PC-9 (cell line): ENCODE measurements around the gene LUZP1. TPM values are rescaled to one million over a fixed set of nuclear protein-coding genes. Genes with fewer than 3 reads are reported as not detected.
A peak's percentile ranks its signal among the peaks of the same experiment; 100 is the strongest.

ENCODE experiments used
- BruUV-seq: library from RNA; stranded (reverse); fragments of 400-500 nt; replicated peaks from 2 replicates; lab custom pipeline; 2021; lab: Mats Ljungman, UMichigan
- CTCF ChIA-PET: fragments of 300-600 bp; sonication (Branson Sonifier 250); formaldehyde crosslinking; loops from one replicate; lab custom pipeline; 2022; ENCODE audit warnings: antibody characterized with exemption; lab: Charles Lee
- POLR2A ChIA-PET: fragments of 300-600 bp; sonication (Branson Sonifier 250); formaldehyde crosslinking; loops from one replicate; lab custom pipeline; 2022; ENCODE audit warnings: antibody characterized with exemption; ENCODE audit not compliant: unreplicated experiment; lab: Charles Lee
- DNase-seq, 2 experiments: peaks; one replicate each; pipeline versions ENCODE4 v3.0.0 to v3.0.0-alpha.2; 2015 to 2022; ENCODE audit warnings: mixed read lengths in 1 of 2
- H2AFZ ChIP-seq: fragments of 200-600 bp; sonication (generic); 2 replicates; pipeline ENCODE4 v1.8.1; 2017; ENCODE audit warnings: antibody characterized with exemption
- H3F3A ChIP-seq: fragments of 200-600 bp; sonication (generic); 2 replicates; pipeline ENCODE4 v1.8.1; 2017; ENCODE audit warnings: antibody characterized with exemption, mild to moderate bottlenecking, low read depth; ENCODE audit not compliant: insufficient read depth
- H3K27ac ChIP-seq: fragments of 200-600 bp; sonication (generic); 2 replicates; pipeline ENCODE4 v1.6.1; 2016; ENCODE audit warnings: mixed run types
- H3K27me3 ChIP-seq: fragments of 200-600 bp; sonication (generic); 2 replicates; pipeline ENCODE4 v1.6.1; 2016; ENCODE audit warnings: low read depth, mixed run types; ENCODE audit not compliant: insufficient read depth
- H3K36me3 ChIP-seq: fragments of 200-600 bp; sonication (generic); 2 replicates; pipeline ENCODE4 v1.6.1; 2016; ENCODE audit warnings: low read depth, mixed run types
- H3K4me1 ChIP-seq: fragments of 200-600 bp; sonication (generic); replicated peaks from 2 replicates; pipeline ENCODE4 v1.6.1; 2016; ENCODE audit warnings: mixed run types; ENCODE audit not compliant: insufficient read depth
- H3K4me2 ChIP-seq: fragments of 200-600 bp; sonication (generic); 2 replicates; pipeline ENCODE4 v1.6.1; 2017; ENCODE audit warnings: mixed run types
- H3K4me3 ChIP-seq: fragments of 200-600 bp; sonication (generic); 2 replicates; pipeline ENCODE4 v1.6.1; 2016; ENCODE audit warnings: mixed run types
- H3K79me2 ChIP-seq: fragments of 200-600 bp; sonication (generic); 2 replicates; pipeline ENCODE4 v1.6.1; 2017; ENCODE audit warnings: low read depth, mixed run types
- H3K9me2 ChIP-seq: fragments of 200-600 bp; sonication (generic); 2 replicates; pipeline ENCODE4 v1.8.1; 2017; ENCODE audit warnings: mild to moderate bottlenecking; ENCODE audit not compliant: insufficient read depth
- H3K9me3 ChIP-seq: fragments of 200-600 bp; sonication (generic); 2 replicates; pipeline ENCODE4 v1.8.1; 2016; ENCODE audit warnings: low read depth; ENCODE audit not compliant: insufficient read depth
- H4K20me1 ChIP-seq: fragments of 200-600 bp; sonication (generic); 2 replicates; pipeline ENCODE4 v1.8.1; 2017; ENCODE audit not compliant: insufficient read depth
- CTCF ChIP-seq: fragments of 200-600 bp; sonication (generic); conservative IDR thresholded peaks from 2 replicates; pipeline ENCODE4 v1.6.1; 2017; ENCODE audit warnings: mixed run types, antibody characterized with exemption, mild to moderate bottlenecking, moderate library complexity
- EZH2 ChIP-seq: fragments of 200-600 bp; sonication (generic); IDR thresholded peaks from 2 replicates; pipeline ENCODE4 v1.8.0; 2017; ENCODE audit warnings: antibody characterized with exemption, low read depth
- intact Hi-C: fragments of 100-400 bp; cut with micrococcal nuclease; formaldehyde crosslinking; loops from one replicate; pipeline ENCODE4 v1.10.0; 2022; ENCODE audit not compliant: unreplicated experiment
- total RNA-seq: library from RNA; stranded (reverse); gene quantifications from 2 replicates; pipeline ENCODE4 v1.2.3, GENCODE V29; 2021

The LUZP1 gene
- total RNA-seq, 1 experiment from 2014 or later: 35.0 TPM

- Histone ChIP-seq H3K79me2 (peaks cover 58% of the 10 kb centered on the region), H3K4me3 (no peak overlapping the region), H3K9me3 (no peaks in the 10 kb centered on the region), H3K27me3 (no peaks in the 10 kb centered on the region), H4K20me1 (no peaks in the 10 kb centered on the region), H2AFZ (no peak overlapping the region), H3K9me2 (no peaks in the 10 kb centered on the region), H3K27ac (no peak overlapping the region), H3K4me1 (peaks cover 16% of the 10 kb centered on the region), H3K36me3 (no peaks in the 10 kb centered on the region), H3K4me2 (no peak overlapping the region), H3F3A (peaks cover 3% of the 10 kb centered on the region; the same call in 1 of the 2 replicates)
- no TSS peak for BruUV-seq
- CTCF ChIA-PET: no interaction called here
- intact Hi-C loops: no loop called here
- POLR2A ChIA-PET: interaction anchor here (0.6 kb wide), 1 partner anchor 87 kb away, joined by 32 read pairs; no protein-coding TSS in a partner anchor
- TF ChIP-seq EZH2: no peak
- no peak for TF ChIP-seq CTCF
- DNase-seq: no peak
These were observed 48.3 kb downstream of the LUZP1 start for GRCh38 chr1:23120383-23120782.

- BruUV-seq: no TSS peak
- Histone ChIP-seq H3K9me3 (no peaks in the 10 kb centered on the region), H2AFZ (no peak overlapping the region), H3K4me3 (no peak overlapping the region), H3K4me1 (peaks cover 16% of the 10 kb centered on the region), H3K4me2 (0 out of 2 replicates have a peak overlapping the region, but pooled peaks have one; percentile 23), H3K27ac (no peak overlapping the region), H3F3A (no peaks in the 10 kb centered on the region; the same call in 1 of the 2 replicates), H3K9me2 (no peaks in the 10 kb centered on the region), H4K20me1 (no peaks in the 10 kb centered on the region), H3K27me3 (no peaks in the 10 kb centered on the region), H3K79me2 (peaks cover 54% of the 10 kb centered on the region), H3K36me3 (no peaks in the 10 kb centered on the region)
- no peak for TF ChIP-seq EZH2
- no peak for TF ChIP-seq CTCF
- DNase-seq: no peak
- intact Hi-C loops: no loop called here
- ChIA-PET POLR2A (interaction anchor here (0.6 kb wide), 2 partner anchors 44 to 89 kb away, joined by 3 to 32 read pairs; no protein-coding TSS in a partner anchor), CTCF (interaction anchor here (0.6 kb wide), 1 partner anchor 517 kb away, joined by 13 read pairs; no protein-coding TSS in a partner anchor)
These were observed 49.5 kb downstream of the LUZP1 start for GRCh38 chr1:23118957-23119792.

GRCh38 chr1:23118407-23118806 is 50.2 kb downstream of the LUZP1 start:
- POLR2A ChIA-PET: no interaction called here
- Histone ChIP-seq H3K4me1 (peaks cover 16% of the 10 kb centered on the region), H3K9me3 (no peaks in the 10 kb centered on the region), H3K4me3 (no peak overlapping the region), H3F3A (no peaks in the 10 kb centered on the region; the same call in 1 of the 2 replicates), H3K27ac (no peak overlapping the region), H3K79me2 (peaks cover 49% of the 10 kb centered on the region), H3K36me3 (no peaks in the 10 kb centered on the region), H3K27me3 (no peaks in the 10 kb centered on the region), H2AFZ (no peak overlapping the region), H4K20me1 (no peaks in the 10 kb centered on the region), H3K4me2 (no peak overlapping the region), H3K9me2 (no peaks in the 10 kb centered on the region)
- no peak for DNase-seq
- CTCF ChIA-PET: interaction anchor here (0.6 kb wide), 1 partner anchor 518 kb away, joined by 13 read pairs; no protein-coding TSS in a partner anchor
- no TSS peak for BruUV-seq
- TF ChIP-seq CTCF (no peak), EZH2 (no peak)
- intact Hi-C loops: no loop called here
